ENCODE results near the gene ADGRE3. TPM values are rescaled to one million over a fixed set of nuclear protein-coding genes. Genes with fewer than 3 reads are reported as not detected.

Gene ADGRE3
- total RNA-seq, 1 experiment from 2014 or later, result not detected

DNA sequence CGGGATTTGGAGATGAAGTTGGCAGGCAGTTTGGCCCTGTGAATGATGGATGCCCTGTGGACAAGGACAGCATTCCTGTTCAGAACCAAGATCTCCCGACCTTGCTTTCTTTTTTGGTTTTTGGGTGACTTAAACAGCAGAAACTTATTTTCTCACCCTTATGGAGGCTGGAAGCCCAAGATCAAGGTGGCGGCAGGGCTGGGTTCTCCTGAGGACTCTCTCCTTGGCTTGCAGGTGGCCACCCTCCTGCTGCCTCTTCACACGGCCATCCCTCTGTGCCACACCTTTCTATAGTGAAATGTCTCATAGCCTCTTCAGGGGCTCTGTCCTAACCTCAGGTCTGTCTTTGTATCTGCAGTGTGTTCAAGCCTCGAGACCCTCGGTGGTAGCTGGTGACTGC, 29.2 kb upstream of the ADGRE3 start:
- H3K9me3 Mint-ChIP-seq, result peaks cover 17 to 25% of the 10 kb centered on the region in 2 experiments
- no peak overlapping the region; a peak in 1 of 5 replicates for H3K4me3 Mint-ChIP-seq
- Histone ChIP-seq H3K79me1 (ENCODE audit: insufficient read depth, low read depth, low read length, poor library complexity, severe bottlenecking) (no peaks in the 10 kb centered on the region), H3K4me2 (ENCODE audit: insufficient read depth, insufficient read length, low read length) (no peak overlapping the region), H3K27me3 (ENCODE audit: insufficient read depth, low read length) (no peaks in the 10 kb centered on the region), H2AK5ac (ENCODE audit: insufficient read length, low read length) (no peak overlapping the region), H3K79me2 (ENCODE audit: insufficient read depth, low read length) (no peaks in the 10 kb centered on the region), H2BK5ac (ENCODE audit: insufficient read length, low read length) (no peak overlapping the region), H4K5ac (ENCODE audit: insufficient read length, low read depth, low read length) (no peak overlapping the region), H3K4ac (ENCODE audit: low read depth, low read length) (no peak overlapping the region), H2BK120ac (ENCODE audit: low read depth, low read length, poor library complexity, severe bottlenecking) (no peak overlapping the region), H2BK15ac (ENCODE audit: low read depth, low read length) (no peak overlapping the region), H3K14ac (ENCODE audit: insufficient read depth, low read length) (no peak overlapping the region), H2BK12ac (ENCODE audit: insufficient read length, low read depth, low read length) (no peak overlapping the region), H3K9ac (ENCODE audit: extremely low read depth, insufficient read length, low read length) (no peak overlapping the region), H3K27ac (ENCODE audit: insufficient read length, low read depth, low read length) (no peak overlapping the region), H2BK20ac (ENCODE audit: low read depth, low read length, poor library complexity, severe bottlenecking) (no peak overlapping the region), H2AFZ (ENCODE audit: low read length) (no peak overlapping the region), H3K23me2 (ENCODE audit: insufficient read length, low read depth, low read length, poor library complexity, severe bottlenecking) (no peaks in the 10 kb centered on the region), H3K18ac (ENCODE audit: insufficient read length, low read depth, low read length) (no peak overlapping the region), H3K9me3 (ENCODE audit: control insufficient read depth, low read depth, low read length) (no peaks in the 10 kb centered on the region), H3K56ac (ENCODE audit: insufficient read length, low read depth, low read length) (no peak overlapping the region), H4K8ac (replicated peaks; ENCODE audit: insufficient read length, low read depth, low read length) (no peak overlapping the region), H3K4me1 (ENCODE audit: insufficient read depth, low read length) (no peaks in the 10 kb centered on the region), H4K20me1 (ENCODE audit: control insufficient read depth, insufficient read depth, insufficient read length) (no peaks in the 10 kb centered on the region), H4K91ac (ENCODE audit: insufficient read length, low read depth, low read length) (no peak overlapping the region), H3T11ph (ENCODE audit: low read length) (no peak overlapping the region), H3K23ac (ENCODE audit: insufficient read length, low read depth, low read length) (no peak overlapping the region)
- peaks cover 70 to 92% (median 84%) of the 10 kb centered on the region in 3 experiments for H3K36me3 Mint-ChIP-seq (ENCODE audit: insufficient read depth in 1 of 3, low read depth in 3 of 3)
- H3K27me3 Mint-ChIP-seq (ENCODE audit: low read depth), result no peaks in the 10 kb centered on the region
- WGBS (ENCODE audit: extremely low coverage, insufficient read length, low lambda C conversion rate), result no CpG with 5 or more reads among the region's 6 CpGs
- no peak for DNase-seq
- H3K27ac Mint-ChIP-seq, result peak overlapping the region in 1 of 3 experiments; percentile 23; a peak in 2 of 7 replicates
- H3K4me1 Mint-ChIP-seq, result no peaks in the 10 kb centered on the region
- TF ChIP-seq, protein P1, sequence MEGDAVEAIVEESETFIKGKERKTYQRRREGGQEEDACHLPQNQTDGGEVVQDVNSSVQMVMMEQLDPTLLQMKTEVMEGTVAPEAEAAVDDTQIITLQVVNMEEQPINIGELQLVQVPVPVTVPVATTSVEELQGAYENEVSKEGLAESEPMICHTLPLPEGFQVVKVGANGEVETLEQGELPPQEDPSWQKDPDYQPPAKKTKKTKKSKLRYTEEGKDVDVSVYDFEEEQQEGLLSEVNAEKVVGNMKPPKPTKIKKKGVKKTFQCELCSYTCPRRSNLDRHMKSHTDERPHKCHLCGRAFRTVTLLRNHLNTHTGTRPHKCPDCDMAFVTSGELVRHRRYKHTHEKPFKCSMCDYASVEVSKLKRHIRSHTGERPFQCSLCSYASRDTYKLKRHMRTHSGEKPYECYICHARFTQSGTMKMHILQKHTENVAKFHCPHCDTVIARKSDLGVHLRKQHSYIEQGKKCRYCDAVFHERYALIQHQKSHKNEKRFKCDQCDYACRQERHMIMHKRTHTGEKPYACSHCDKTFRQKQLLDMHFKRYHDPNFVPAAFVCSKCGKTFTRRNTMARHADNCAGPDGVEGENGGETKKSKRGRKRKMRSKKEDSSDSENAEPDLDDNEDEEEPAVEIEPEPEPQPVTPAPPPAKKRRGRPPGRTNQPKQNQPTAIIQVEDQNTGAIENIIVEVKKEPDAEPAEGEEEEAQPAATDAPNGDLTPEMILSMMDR (conservative IDR thresholded peaks at IDR 0.05), result no peak

All from H9 (cell line).